Right ventricle myocardium superior (tissue), 1 donor: ENCODE results near the gene PPP2R1B. TPM values are rescaled to one million over a fixed set of nuclear protein-coding genes. Genes with fewer than 3 reads are reported as not detected.

Experiments used
- ATAC-seq: fragments of 200-7000 bp; cut with Tn5 transposase; one replicate; pipeline ENCODE4 v1.9.1; 2020; ENCODE audit warnings: mild to moderate bottlenecking; ENCODE audit not compliant: poor library complexity
- DNase-seq: peaks from one replicate; pipeline ENCODE4 v3.0.0-alpha.2; 2020
- intact Hi-C: fragments of 100-400 bp; cut with DNase I; formaldehyde crosslinking; loops from one replicate; pipeline ENCODE4 v1.11.2; 2022
- total RNA-seq: library from RNA; stranded (reverse); fragmentation: NEBNext Ultra II Directional; extraction: Animal tissue kit (Norgen Biotek cat#: 25700); gene quantifications from one replicate; pipeline ENCODE4 v1.2.1, GENCODE V29; 2021
- donor health status: DM: no; HTN: yes; CAD: no; lungs with severe emphysema.

The PPP2R1B gene
- total RNA-seq, 1 donor from 2014 or later, result 7.7 TPM

DNA sequence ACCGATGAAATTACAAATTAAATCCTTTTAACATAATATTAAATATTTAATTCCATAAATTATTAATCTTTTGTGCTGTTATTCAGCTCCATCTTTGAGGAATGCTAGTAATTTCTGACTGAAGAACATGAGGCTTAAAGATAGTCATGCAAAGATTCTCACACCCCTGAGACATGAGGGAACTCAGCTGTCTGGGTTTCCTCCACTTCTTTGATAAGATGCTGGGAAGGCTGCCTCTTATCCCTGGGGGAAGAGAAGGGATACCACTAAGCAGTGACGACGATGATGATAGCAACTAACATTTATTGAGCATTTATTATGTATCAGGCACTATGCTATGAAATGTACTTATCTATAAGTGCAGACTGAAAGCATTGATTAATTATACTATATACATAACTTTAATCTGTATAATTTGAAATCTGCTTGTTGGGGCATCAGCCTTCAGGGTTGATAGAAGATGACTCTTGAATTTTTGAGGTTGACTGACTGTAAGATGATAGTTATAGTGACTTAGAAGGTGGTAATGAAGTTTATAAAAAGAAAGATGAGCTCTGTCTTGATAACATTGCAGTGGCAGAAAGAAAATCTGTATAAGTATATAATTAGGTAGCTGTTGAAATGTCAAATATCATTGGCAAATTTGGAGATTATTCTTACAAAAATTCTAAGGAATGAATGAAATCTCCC is 85.6 kb downstream of the PPP2R1B start:
- ATAC-seq, result no peak
- intact Hi-C loops, result no loop called here
- no peak for DNase-seq

Other genes starting within 250 kb of the PPP2R1B start
- 3.0 TPM for gene LAYN, start 225.7 kb downstream of the PPP2R1B start, total RNA-seq
- gene SIK2, start 163.9 kb downstream of the PPP2R1B start, total RNA-seq, result 15.1 TPM
- 12.4 TPM for gene ALG9, start 105.2 kb upstream of the PPP2R1B start, total RNA-seq
- gene FDXACB1, start 112.8 kb upstream of the PPP2R1B start, total RNA-seq, result 0.86 TPM
- gene CFAP68, start 113.2 kb upstream of the PPP2R1B start, total RNA-seq, result 32.4 TPM
- gene CRYAB, start 145.4 kb upstream of the PPP2R1B start, total RNA-seq, result 6,403 TPM
- 42.4 TPM for gene HSPB2, start 146.3 kb upstream of the PPP2R1B start, total RNA-seq
- gene C11orf52, start 152.5 kb upstream of the PPP2R1B start, total RNA-seq, result 1.7 TPM
- gene DIXDC1, start 171.0 kb upstream of the PPP2R1B start, total RNA-seq, result 19.3 TPM